Left hindlimb (tissue), 1 donor: ENCODE data around the gene ZDHHC4.

Source experiments
- DNase-seq: peaks from one replicate; pipeline ENCODE4 v3.0.0-alpha.2; 2018

The ZDHHC4 gene

DNA sequence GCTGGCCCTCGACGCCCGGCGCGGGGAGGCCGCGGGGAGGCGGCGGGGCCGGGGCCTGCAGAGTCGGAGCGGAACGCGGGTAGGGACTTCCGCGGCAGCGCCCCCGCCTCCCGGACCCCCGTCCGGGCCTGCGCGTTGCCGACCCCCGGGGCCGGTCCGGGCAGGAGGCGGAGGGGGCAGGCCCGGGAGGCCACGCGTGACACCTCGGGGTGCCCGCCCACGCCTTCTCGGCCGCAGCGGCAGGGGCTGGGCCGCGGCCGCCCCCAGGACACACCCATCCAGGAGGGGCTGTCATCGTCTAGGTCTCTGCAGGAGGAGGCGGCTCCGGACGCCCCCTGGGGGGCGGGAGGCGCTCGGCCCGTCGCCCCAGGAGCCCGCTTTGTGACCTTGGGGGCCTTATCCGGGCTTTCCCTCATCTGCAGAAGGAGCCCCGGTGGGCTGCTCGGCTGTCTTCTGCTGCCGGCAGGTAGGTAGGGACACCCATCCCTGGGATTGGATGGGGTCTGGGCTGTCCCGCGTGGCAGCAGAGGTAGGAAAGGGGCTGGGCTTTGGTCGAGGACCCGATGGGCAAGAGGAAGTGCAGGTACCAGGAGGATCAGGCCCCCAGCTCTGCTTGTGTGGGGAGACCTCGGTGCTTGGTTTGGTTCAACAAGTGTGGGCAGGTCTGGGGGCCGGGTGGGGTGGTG, 60.4 kb downstream of the ZDHHC4 start:
- DNase-seq, result peak; percentile 45
